HepG2 (cell line): ENCODE data around the gene C1QL4.

Experiments used
- RNF2 ChIP-seq: fragments of 450-650 bp; conservative IDR thresholded peaks from 2 replicates; pipeline ENCODE4 v1.6.1; 2016; ENCODE audit warnings: low read depth
- ZBTB21 ChIP-seq: sonication (generic); formaldehyde crosslinking; IDR thresholded peaks from 2 replicates; pipeline ENCODE4 v1.4.0; 2020; ENCODE audit warnings: missing genetic modification reagents
- ZSCAN29 ChIP-seq: sonication (generic); formaldehyde crosslinking; conservative IDR thresholded peaks from 2 replicates; pipeline ENCODE4 v1.4.0; 2020; ENCODE audit warnings: mild to moderate bottlenecking, missing genetic modification reagents

DNA sequence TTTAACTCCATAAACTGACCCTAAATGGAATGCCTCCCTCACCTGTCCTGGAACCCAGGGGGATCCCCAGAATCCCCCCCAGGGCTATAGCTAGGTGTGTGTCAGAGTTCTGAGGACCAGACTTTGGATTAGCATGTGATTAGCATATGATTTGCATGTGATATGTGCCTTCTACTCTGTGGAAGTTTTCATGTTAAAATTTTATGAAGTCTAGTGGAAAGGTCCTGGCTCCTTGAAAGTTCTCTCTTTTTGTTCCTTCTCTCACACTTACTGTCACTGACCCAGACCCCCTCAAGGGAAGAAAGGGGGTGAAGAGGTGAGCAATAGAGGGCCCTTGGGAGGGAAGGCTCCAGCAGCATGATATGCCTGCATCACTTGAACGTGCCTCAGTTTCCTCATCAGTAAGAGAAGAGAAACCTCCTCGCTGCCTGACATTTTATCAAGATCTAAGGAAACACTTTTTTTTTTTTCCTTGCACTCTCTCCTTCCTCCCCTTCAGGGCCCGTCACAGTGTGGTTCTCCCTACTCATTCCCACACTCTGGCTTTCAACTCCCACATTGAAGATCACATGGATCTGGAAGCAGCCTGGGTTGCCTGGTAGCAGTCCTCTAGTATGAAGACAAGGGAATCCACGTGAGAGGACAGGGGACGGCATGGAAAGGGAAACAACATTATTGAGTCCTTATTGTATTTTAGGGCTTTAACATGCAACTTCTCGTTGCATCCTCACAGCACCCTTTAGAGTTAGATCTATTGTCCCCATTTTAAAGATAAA is 3.3 kb upstream of the C1QL4 start:
- TF ChIP-seq ZBTB21 (CRISPR knock-in tag) (no peak), RNF2 (no peak), ZSCAN29 (no peak)
